Activated naive CD8-positive, alpha-beta T cell treated with anti-CD3 and anti-CD28 coated beads, Interleukin-2, amount 50 U/mL, for 24 hours (primary cell): ENCODE results near the gene POTEF.
A peak's percentile ranks its signal among the peaks of the same experiment; 100 is the strongest.
"Not testable (repeated sequence)": the region's sequence is repeated elsewhere in the genome, so short reads cannot be mapped to it uniquely, and the experiment has no call there.

ENCODE experiments used
- ATAC-seq: fragments of 150-1000 bp; cut with Tn5 transposase; one replicate; pipeline ENCODE4 v1.10.0; 2021
- DNase-seq: peaks from one replicate; pipeline ENCODE4 v3.0.0; 2021
- H3K27ac Mint-ChIP-seq: one replicate; pipeline ENCODE4 v1.8.0; 2021; ENCODE audit warnings: mild to moderate bottlenecking, mixed read lengths
- H3K27me3 Mint-ChIP-seq: one replicate; pipeline ENCODE4 v1.8.0; 2021; ENCODE audit warnings: mixed read lengths
- H3K36me3 Mint-ChIP-seq: one replicate; pipeline ENCODE4 v1.8.0; 2021; ENCODE audit warnings: low read depth, mixed read lengths
- H3K4me1 Mint-ChIP-seq: one replicate; pipeline ENCODE4 v1.8.0; 2021; ENCODE audit warnings: mixed read lengths
- H3K4me3 Mint-ChIP-seq: one replicate; pipeline ENCODE4 v1.8.0; 2021; ENCODE audit warnings: mild to moderate bottlenecking, moderate library complexity, mixed read lengths
- H3K9me3 Mint-ChIP-seq: one replicate; pipeline ENCODE4 v1.8.0; 2021; ENCODE audit warnings: mixed read lengths

POTEF gene

GRCh38 chr2:130129120-130129829, at the start of gene POTEF:
Gene POTEF (minus strand): TSS chr2:130129222. CDS start chr2:130120515, 8,707 bp downstream.
- not testable (repeated sequence) for H3K27me3 Mint-ChIP-seq, H3K27ac Mint-ChIP-seq, H3K4me3 Mint-ChIP-seq, DNase-seq, H3K4me1 Mint-ChIP-seq, H3K9me3 Mint-ChIP-seq, H3K36me3 Mint-ChIP-seq, ATAC-seq

GRCh38 chr2:130174866-130175265, 45.8 kb upstream of the POTEF start:
- not testable (repeated sequence) for H3K27ac Mint-ChIP-seq, DNase-seq, H3K9me3 Mint-ChIP-seq, H3K4me3 Mint-ChIP-seq, H3K27me3 Mint-ChIP-seq
- H3K4me1 Mint-ChIP-seq, result peaks cover 13% of the 10 kb centered on the region
- ATAC-seq, result peak; percentile 52
- peaks cover 34% of the 10 kb centered on the region for H3K36me3 Mint-ChIP-seq

DNA sequence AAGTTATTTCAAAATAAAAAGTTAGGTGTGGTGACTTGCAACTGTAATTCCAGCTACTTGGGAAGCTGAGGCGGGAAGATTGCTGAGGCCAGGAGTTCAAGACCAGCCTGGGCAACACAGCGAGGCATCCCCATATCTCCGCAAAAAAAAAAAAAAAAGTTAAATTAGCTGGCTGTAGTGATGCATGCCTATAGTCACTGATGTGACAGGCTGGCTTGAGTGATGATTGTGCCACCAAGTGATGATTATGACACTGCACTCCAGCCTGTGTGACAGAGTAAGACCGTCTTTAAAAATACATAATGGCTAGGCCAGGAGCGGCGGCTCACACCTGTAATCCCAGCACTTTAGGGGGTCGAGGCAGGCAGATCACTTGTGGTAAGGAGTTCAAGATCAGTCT, 40.9 kb upstream of the POTEF start:
- DNase-seq (no peak), ATAC-seq (peak; percentile 25)
- no peak overlapping the region for H3K4me3 Mint-ChIP-seq
- peaks cover 41% of the 10 kb centered on the region for H3K36me3 Mint-ChIP-seq
- H3K4me1 Mint-ChIP-seq, result no peaks in the 10 kb centered on the region
- no peaks in the 10 kb centered on the region for H3K9me3 Mint-ChIP-seq
- H3K27ac Mint-ChIP-seq, result no peak overlapping the region
- H3K27me3 Mint-ChIP-seq, result no peaks in the 10 kb centered on the region

GRCh38 chr2:130169163-130169562, 40.1 kb upstream of the POTEF start:
- peaks cover 45% of the 10 kb centered on the region for H3K36me3 Mint-ChIP-seq
- H3K9me3 Mint-ChIP-seq, H3K4me1 Mint-ChIP-seq, H3K27me3 Mint-ChIP-seq, H3K4me3 Mint-ChIP-seq, H3K27ac Mint-ChIP-seq, DNase-seq: not testable (repeated sequence)
- ATAC-seq, result peak; percentile 79

DNA sequence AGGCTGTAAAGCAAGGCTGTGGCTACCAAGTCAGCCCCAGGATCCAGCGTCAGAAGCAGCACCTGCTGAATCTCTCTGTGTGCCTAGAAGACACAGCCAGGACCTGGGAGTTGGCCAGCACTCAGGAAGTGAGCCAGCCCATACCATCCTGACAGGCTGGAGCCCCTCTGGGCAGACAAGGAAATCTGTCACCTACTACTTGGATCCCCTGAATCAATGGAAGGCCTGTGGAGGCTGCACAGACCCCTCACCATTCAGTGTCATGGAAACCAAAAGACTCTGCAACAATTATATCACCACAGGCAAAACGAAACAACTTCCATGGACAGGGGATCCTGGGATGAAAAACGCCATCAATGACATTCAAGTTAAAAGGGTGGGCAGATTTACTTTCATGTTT, 37.6 kb upstream of the POTEF start:
- not testable (repeated sequence) for H3K9me3 Mint-ChIP-seq, H3K27ac Mint-ChIP-seq, H3K4me1 Mint-ChIP-seq, H3K27me3 Mint-ChIP-seq, DNase-seq, H3K4me3 Mint-ChIP-seq, ATAC-seq
- peaks cover 41% of the 10 kb centered on the region for H3K36me3 Mint-ChIP-seq

GRCh38 chr2:130165293-130166016, 36.4 kb upstream of the POTEF start:
- Mint-ChIP-seq H3K4me1 (no peaks in the 10 kb centered on the region), H3K36me3 (peaks cover 37% of the 10 kb centered on the region), H3K9me3 (no peaks in the 10 kb centered on the region), H3K27me3 (no peaks in the 10 kb centered on the region), H3K4me3 (no peak overlapping the region), H3K27ac (no peak overlapping the region)
- ATAC-seq (no peak), DNase-seq (no peak)

DNA sequence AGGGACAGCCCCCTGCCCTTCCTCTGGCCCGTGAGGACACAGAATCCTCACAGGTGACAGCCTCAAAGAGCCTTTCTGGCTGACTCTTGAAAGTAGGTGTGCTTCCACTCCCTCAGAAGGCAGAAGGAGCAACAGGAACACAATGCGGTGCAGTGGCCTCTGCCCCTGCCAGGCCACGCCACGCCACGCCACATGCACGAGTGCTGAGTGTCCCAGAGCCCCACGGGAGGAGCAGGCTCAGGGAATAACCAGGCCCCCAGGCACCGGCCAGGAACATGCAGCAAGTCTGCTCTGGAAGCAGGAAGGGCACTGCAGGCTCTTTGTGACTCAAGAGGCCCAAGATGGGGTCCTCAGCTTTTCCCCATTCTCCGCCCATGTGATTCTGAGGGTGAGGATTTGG, 33.9 kb upstream of the POTEF start:
- H3K4me1 Mint-ChIP-seq, result peaks cover 6% of the 10 kb centered on the region
- DNase-seq (no peak), ATAC-seq (no peak)
- H3K27ac Mint-ChIP-seq, result no peak overlapping the region
- no peak overlapping the region for H3K4me3 Mint-ChIP-seq
- H3K27me3 Mint-ChIP-seq, result no peaks in the 10 kb centered on the region
- no peaks in the 10 kb centered on the region for H3K9me3 Mint-ChIP-seq
- peaks cover 32% of the 10 kb centered on the region for H3K36me3 Mint-ChIP-seq

GRCh38 chr2:130162486-130162885, 33.5 kb upstream of the POTEF start:
- ATAC-seq, H3K27me3 Mint-ChIP-seq, DNase-seq, H3K27ac Mint-ChIP-seq, H3K4me3 Mint-ChIP-seq, H3K9me3 Mint-ChIP-seq: not testable (repeated sequence)
- Mint-ChIP-seq H3K4me1 (peaks cover 11% of the 10 kb centered on the region), H3K36me3 (peaks cover 27% of the 10 kb centered on the region)

- Mint-ChIP-seq H3K36me3 (peaks cover 19% of the 10 kb centered on the region), H3K4me1 (peaks cover 11% of the 10 kb centered on the region)
- H3K27me3 Mint-ChIP-seq, H3K27ac Mint-ChIP-seq, H3K9me3 Mint-ChIP-seq, H3K4me3 Mint-ChIP-seq, ATAC-seq, DNase-seq: not testable (repeated sequence)
These were observed 32.0 kb upstream of the POTEF start for GRCh38 chr2:130160838-130161705.

DNA sequence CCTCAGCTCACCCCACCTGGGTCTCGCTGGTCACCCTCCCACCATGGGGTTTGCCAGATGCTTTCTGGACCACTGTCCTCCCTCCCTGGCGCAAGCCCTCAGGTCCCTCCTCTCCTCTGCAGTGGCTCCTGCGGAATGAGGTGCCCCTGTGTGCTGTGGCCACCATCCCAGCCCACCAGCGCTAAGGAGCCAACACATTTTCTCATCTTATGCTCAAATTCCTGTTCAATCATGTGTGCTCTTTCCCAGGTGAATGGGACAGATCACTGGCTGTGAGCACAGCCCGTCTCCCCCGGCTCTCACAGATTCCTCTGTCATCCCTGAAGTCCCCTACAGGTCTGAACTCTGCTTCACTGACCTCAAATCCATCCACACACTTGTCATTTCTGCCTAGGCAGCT, 31.1 kb upstream of the POTEF start:
- H3K27ac Mint-ChIP-seq, result peak overlapping the region; percentile 19
- H3K4me3 Mint-ChIP-seq, result no peak overlapping the region
- ATAC-seq (no peak), DNase-seq (no peak)
- H3K36me3 Mint-ChIP-seq, result peaks cover 13% of the 10 kb centered on the region
- H3K9me3 Mint-ChIP-seq, result no peaks in the 10 kb centered on the region
- H3K4me1 Mint-ChIP-seq, result peaks cover 11% of the 10 kb centered on the region
- no peaks in the 10 kb centered on the region for H3K27me3 Mint-ChIP-seq

DNA sequence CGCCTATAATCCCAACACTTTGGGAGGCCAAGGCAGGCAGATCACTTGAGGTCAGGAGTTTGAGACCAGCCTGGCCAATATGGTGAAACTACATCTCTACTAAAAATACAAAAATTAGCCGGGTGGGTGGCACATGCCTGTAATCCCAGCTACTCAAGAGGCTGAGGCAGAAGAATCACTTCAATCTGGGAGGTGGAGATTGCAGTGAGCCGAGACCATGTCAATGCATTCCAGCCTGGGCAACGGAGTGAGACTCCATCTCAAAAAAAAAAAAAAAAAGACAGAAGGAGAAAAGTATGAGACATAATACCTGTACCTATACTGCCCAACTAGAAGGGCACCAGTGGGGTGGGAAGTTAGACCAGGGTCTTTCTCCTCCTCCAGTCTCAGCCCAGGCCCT, 30.4 kb upstream of the POTEF start:
- not testable (repeated sequence) for DNase-seq, H3K27me3 Mint-ChIP-seq, H3K4me3 Mint-ChIP-seq, ATAC-seq, H3K9me3 Mint-ChIP-seq, H3K27ac Mint-ChIP-seq
- Mint-ChIP-seq H3K4me1 (peaks cover 11% of the 10 kb centered on the region), H3K36me3 (peaks cover 11% of the 10 kb centered on the region)

DNA sequence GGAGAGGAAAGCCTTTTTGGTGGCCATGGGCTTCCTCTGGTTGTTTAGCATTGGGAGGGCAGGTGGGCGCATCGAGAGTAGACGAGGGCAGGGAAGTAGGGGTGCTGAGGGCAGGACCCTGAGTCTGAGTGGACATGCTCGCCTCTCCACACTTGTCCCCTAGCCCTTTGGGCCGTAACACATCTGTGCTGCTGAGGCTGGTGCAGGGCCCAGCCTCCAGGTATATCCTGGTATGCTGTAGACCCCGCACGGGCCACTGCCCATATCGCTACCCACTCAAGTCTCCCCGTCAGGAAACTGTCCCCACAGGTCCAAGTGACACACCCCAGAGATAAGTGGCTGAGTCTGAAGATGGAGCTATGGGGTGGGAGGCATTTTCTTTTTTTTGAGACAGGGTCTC, 29.6 kb upstream of the POTEF start:
- H3K4me1 Mint-ChIP-seq, result peaks cover 11% of the 10 kb centered on the region
- peaks cover 10% of the 10 kb centered on the region for H3K36me3 Mint-ChIP-seq
- DNase-seq, result no peak
- H3K4me3 Mint-ChIP-seq, result no peak overlapping the region
- no peak for ATAC-seq
- no peaks in the 10 kb centered on the region for H3K27me3 Mint-ChIP-seq
- no peaks in the 10 kb centered on the region for H3K9me3 Mint-ChIP-seq
- H3K27ac Mint-ChIP-seq, result peak overlapping the region; percentile 54

DNA sequence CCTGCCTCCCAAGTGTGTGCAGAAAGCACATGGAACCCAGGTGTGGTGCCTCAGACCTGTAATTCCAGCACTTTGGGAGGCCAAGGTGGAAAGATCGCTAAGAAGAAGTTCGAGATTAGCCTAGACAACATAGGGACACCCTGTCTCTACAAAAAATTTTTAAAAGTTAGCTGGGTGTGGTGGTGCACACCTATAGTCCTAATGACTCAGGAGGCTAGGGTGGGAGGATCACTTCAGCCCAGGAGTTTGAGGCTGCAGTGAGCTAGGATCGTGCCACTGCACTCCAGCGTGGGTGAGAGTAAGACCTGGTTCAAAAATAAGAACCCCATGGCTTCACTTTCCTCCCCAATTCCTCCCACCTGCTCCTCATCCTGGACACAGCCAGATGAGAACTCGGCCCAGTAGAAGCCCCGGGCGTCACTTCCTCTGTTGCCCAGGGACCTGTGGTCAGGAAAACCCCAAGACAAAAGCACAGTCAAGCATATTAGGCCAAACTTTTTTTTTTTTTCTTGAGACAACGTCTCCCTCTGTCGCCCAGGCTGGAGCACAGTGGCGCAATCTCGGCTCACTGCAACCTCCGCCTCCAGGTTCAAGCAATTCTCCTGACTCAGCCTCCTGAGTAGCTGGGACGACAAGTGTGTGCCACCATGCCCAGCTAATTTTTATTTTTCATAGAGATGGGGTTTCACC, 28.9 kb upstream of the POTEF start:
- not testable (repeated sequence) for H3K9me3 Mint-ChIP-seq, H3K4me3 Mint-ChIP-seq, H3K27me3 Mint-ChIP-seq
- Mint-ChIP-seq H3K27ac (peak overlapping the region; percentile 54), H3K36me3 (peaks cover 10% of the 10 kb centered on the region), H3K4me1 (peaks cover 11% of the 10 kb centered on the region)
- peak; percentile 37 for DNase-seq
- ATAC-seq, result peak; percentile 27

- H3K36me3 Mint-ChIP-seq, H3K9me3 Mint-ChIP-seq, H3K4me3 Mint-ChIP-seq, ATAC-seq, H3K27me3 Mint-ChIP-seq, H3K27ac Mint-ChIP-seq, DNase-seq: not testable (repeated sequence)
- H3K4me1 Mint-ChIP-seq, result peaks cover 11% of the 10 kb centered on the region
These were observed 28.3 kb upstream of the POTEF start for GRCh38 chr2:130157354-130157753.
